Stimulated activated naive B cell treated with anti-CD40 and anti-IgM and Interleukin-4, amounts not matched to agents 10 μg/mL and 1 μg/mL and 100 μg/mL, for 72 hours (primary cell): ENCODE results near the gene RBM33.

ENCODE experiments used
- ATAC-seq, 2 donors: fragments of 150-1000 bp; cut with Tn5 transposase; replicated peaks; 2 replicates each; pipeline ENCODE4 v1.10.0; 2021; ENCODE audit warnings: moderate library complexity in 1 of 2
- DNase-seq: peaks from one replicate; pipeline ENCODE4 v3.0.0; 2021
- H3K27ac Mint-ChIP-seq: one replicate; pipeline ENCODE4 v1.8.0; 2022; ENCODE audit warnings: mild to moderate bottlenecking, mixed read lengths
- H3K27me3 Mint-ChIP-seq, 2 donors: one replicate each; pipeline ENCODE4 v1.8.0; 2022; ENCODE audit warnings: mixed read lengths in 2 of 2
- H3K36me3 Mint-ChIP-seq, 2 donors: one replicate each; pipeline ENCODE4 v1.8.0; 2022; ENCODE audit warnings: mixed read lengths in 2 of 2, mild to moderate bottlenecking in 1 of 2
- H3K4me1 Mint-ChIP-seq, 2 donors: one replicate each; pipeline ENCODE4 v1.8.0; 2022; ENCODE audit warnings: mixed read lengths in 2 of 2, mild to moderate bottlenecking in 1 of 2
- H3K4me3 Mint-ChIP-seq, 2 donors: one replicate each; pipeline ENCODE4 v1.8.0; 2022; ENCODE audit warnings: mild to moderate bottlenecking in 2 of 2, mixed read lengths in 2 of 2, moderate library complexity in 1 of 2
- H3K9me3 Mint-ChIP-seq, 2 donors: one replicate each; pipeline ENCODE4 v1.8.0; 2022; ENCODE audit warnings: mixed read lengths in 2 of 2, mild to moderate bottlenecking in 1 of 2

RBM33 gene

GRCh38 chr7:155766386-155766785, 121.9 kb downstream of the RBM33 start:
- H3K27ac Mint-ChIP-seq: no peak overlapping the region
- peaks cover 36 to 52% of the 10 kb centered on the region in 2 donors for H3K36me3 Mint-ChIP-seq
- peaks cover 33 to 38% of the 10 kb centered on the region in 2 donors for H3K4me1 Mint-ChIP-seq
- no peaks in the 10 kb centered on the region for H3K9me3 Mint-ChIP-seq
- DNase-seq (no peak), ATAC-seq (no peak)
- H3K4me3 Mint-ChIP-seq: no peak overlapping the region
- no peaks in the 10 kb centered on the region for H3K27me3 Mint-ChIP-seq

- H3K27ac Mint-ChIP-seq: no peak overlapping the region
- ATAC-seq (no peak), DNase-seq (no peak)
- H3K27me3 Mint-ChIP-seq: no peaks in the 10 kb centered on the region
- peaks cover 35 to 46% of the 10 kb centered on the region in 2 donors for H3K36me3 Mint-ChIP-seq
- H3K9me3 Mint-ChIP-seq: no peaks in the 10 kb centered on the region
- H3K4me3 Mint-ChIP-seq: no peak overlapping the region
- peaks cover 25 to 30% of the 10 kb centered on the region in 2 donors for H3K4me1 Mint-ChIP-seq
Measured at GRCh38 chr7:155766966-155767916, 122.8 kb downstream of the RBM33 start.

- ATAC-seq: no peak
- Mint-ChIP-seq H3K9me3 (no peaks in the 10 kb centered on the region), H3K4me1 (peaks cover 4 to 5% of the 10 kb centered on the region in 2 donors), H3K27me3 (no peaks in the 10 kb centered on the region), H3K27ac (peak overlapping the region; percentile 79), H3K4me3 (no peak overlapping the region), H3K36me3 (peaks cover 30 to 34% of the 10 kb centered on the region in 2 donors)
- DNase-seq: no peak
Measured at GRCh38 chr7:155769701-155770100, 125.2 kb downstream of the RBM33 start.

- no peak for DNase-seq
- no peaks in the 10 kb centered on the region for H3K27me3 Mint-ChIP-seq
- peaks cover 4 to 5% of the 10 kb centered on the region in 2 donors for H3K4me1 Mint-ChIP-seq
- H3K4me3 Mint-ChIP-seq: no peak overlapping the region
- no peaks in the 10 kb centered on the region for H3K9me3 Mint-ChIP-seq
- no peak for ATAC-seq
- H3K27ac Mint-ChIP-seq: peak overlapping the region; percentile 25
- H3K36me3 Mint-ChIP-seq: peaks cover 34 to 38% of the 10 kb centered on the region in 2 donors
Measured at GRCh38 chr7:155770241-155770640, 125.8 kb downstream of the RBM33 start.

GRCh38 chr7:155773531-155773930, 129.1 kb downstream of the RBM33 start:
- Mint-ChIP-seq H3K27me3 (no peaks in the 10 kb centered on the region), H3K4me3 (no peak overlapping the region), H3K4me1 (peaks cover 3 to 5% of the 10 kb centered on the region in 2 donors), H3K27ac (no peak overlapping the region), H3K9me3 (no peaks in the 10 kb centered on the region), H3K36me3 (peaks cover 42 to 45% of the 10 kb centered on the region in 2 donors)
- DNase-seq: no peak
- no peak for ATAC-seq

- DNase-seq (no peak), ATAC-seq (no peak)
- Mint-ChIP-seq H3K4me3 (no peak overlapping the region), H3K36me3 (peaks cover 33 to 39% of the 10 kb centered on the region in 2 donors), H3K4me1 (peaks cover under 1% of the 10 kb centered on the region in 2 donors), H3K27me3 (no peaks in the 10 kb centered on the region), H3K27ac (peak overlapping the region; percentile 28), H3K9me3 (no peaks in the 10 kb centered on the region)
Measured at GRCh38 chr7:155774947-155775346, 130.5 kb downstream of the RBM33 start.

- Mint-ChIP-seq H3K9me3 (no peaks in the 10 kb centered on the region), H3K4me1 (no peaks in the 10 kb centered on the region), H3K4me3 (no peak overlapping the region), H3K27me3 (no peaks in the 10 kb centered on the region), H3K36me3 (peaks cover 37 to 44% of the 10 kb centered on the region in 2 donors), H3K27ac (no peak overlapping the region)
- ATAC-seq (no peak), DNase-seq (no peak)
Measured at GRCh38 chr7:155775691-155776090, 131.2 kb downstream of the RBM33 start.

- Mint-ChIP-seq H3K27me3 (no peaks in the 10 kb centered on the region), H3K4me1 (no peaks in the 10 kb centered on the region), H3K36me3 (peaks cover 42 to 50% of the 10 kb centered on the region in 2 donors)
Measured at GRCh38 chr7:155776606-155777005, 132.1 kb downstream of the RBM33 start.

GRCh38 chr7:155778349-155778748, 133.9 kb downstream of the RBM33 start:
- no peak for ATAC-seq
- Mint-ChIP-seq H3K27ac (no peak overlapping the region), H3K36me3 (peaks cover 49 to 64% of the 10 kb centered on the region in 2 donors)

More at GRCh38 chr7:155776606-155777005, 132.1 kb downstream of the RBM33 start:
- DNase-seq: no peak
- H3K27ac Mint-ChIP-seq: peak overlapping the region; percentile 31
- no peaks in the 10 kb centered on the region for H3K9me3 Mint-ChIP-seq
- ATAC-seq: no peak
- H3K4me3 Mint-ChIP-seq: no peak overlapping the region

GRCh38 chr7:155780884-155781283, 136.4 kb downstream of the RBM33 start:
- peaks cover 0 to 3% of the 10 kb centered on the region in 2 donors for H3K27me3 Mint-ChIP-seq
- no peaks in the 10 kb centered on the region for H3K9me3 Mint-ChIP-seq
- DNase-seq: no peak
- H3K36me3 Mint-ChIP-seq: peaks cover 47 to 69% of the 10 kb centered on the region in 2 donors
- no peak overlapping the region for H3K4me3 Mint-ChIP-seq
- ATAC-seq: no peak
- peaks cover 0 to 1% of the 10 kb centered on the region in 2 donors for H3K4me1 Mint-ChIP-seq
- H3K27ac Mint-ChIP-seq: peak overlapping the region; percentile 34

More at GRCh38 chr7:155778349-155778748, 133.9 kb downstream of the RBM33 start:
- no peaks in the 10 kb centered on the region for H3K4me1 Mint-ChIP-seq
- no peak overlapping the region for H3K4me3 Mint-ChIP-seq
- H3K9me3 Mint-ChIP-seq: no peaks in the 10 kb centered on the region
- DNase-seq: no peak
- no peaks in the 10 kb centered on the region for H3K27me3 Mint-ChIP-seq

GRCh38 chr7:155781433-155781832, 137.0 kb downstream of the RBM33 start:
- DNase-seq (no peak), ATAC-seq (no peak)
- Mint-ChIP-seq H3K27me3 (peaks cover 0 to 7% of the 10 kb centered on the region in 2 donors), H3K36me3 (peaks cover 45 to 73% of the 10 kb centered on the region in 2 donors), H3K4me3 (no peak overlapping the region), H3K9me3 (no peaks in the 10 kb centered on the region), H3K27ac (no peak overlapping the region), H3K4me1 (peaks cover 0 to 4% of the 10 kb centered on the region in 2 donors)

- no peak for ATAC-seq
- H3K4me1 Mint-ChIP-seq: peaks cover under 1 to 4% of the 10 kb centered on the region in 2 donors
- H3K27ac Mint-ChIP-seq: peak overlapping the region; percentile 77
- no peak for DNase-seq
- H3K9me3 Mint-ChIP-seq: no peaks in the 10 kb centered on the region
- peaks cover under 1 to 8% of the 10 kb centered on the region in 2 donors for H3K27me3 Mint-ChIP-seq
- H3K36me3 Mint-ChIP-seq: peaks cover 42 to 67% of the 10 kb centered on the region in 2 donors
- H3K4me3 Mint-ChIP-seq: no peak overlapping the region
Measured at GRCh38 chr7:155782466-155782865, 138.0 kb downstream of the RBM33 start.

GRCh38 chr7:155785536-155785935, 141.1 kb downstream of the RBM33 start:
- no peak overlapping the region for H3K4me3 Mint-ChIP-seq
- no peaks in the 10 kb centered on the region for H3K9me3 Mint-ChIP-seq
- peaks cover 6 to 9% of the 10 kb centered on the region in 2 donors for H3K4me1 Mint-ChIP-seq
- peaks cover 37 to 58% of the 10 kb centered on the region in 2 donors for H3K36me3 Mint-ChIP-seq
- ATAC-seq (no peak), DNase-seq (no peak)
- H3K27ac Mint-ChIP-seq: no peak overlapping the region
- peaks cover 13 to 14% of the 10 kb centered on the region in 2 donors for H3K27me3 Mint-ChIP-seq

GRCh38 chr7:155786491-155786890, 142.0 kb downstream of the RBM33 start:
- Mint-ChIP-seq H3K27me3 (peaks cover 13 to 14% of the 10 kb centered on the region in 2 donors), H3K36me3 (peaks cover 28 to 48% of the 10 kb centered on the region in 2 donors), H3K4me3 (peak overlapping the region in 1 of 2 donors; percentile 25), H3K27ac (no peak overlapping the region), H3K4me1 (peaks cover 6 to 9% of the 10 kb centered on the region in 2 donors), H3K9me3 (no peaks in the 10 kb centered on the region)
- no peak for DNase-seq
- ATAC-seq: no peak
